GM12891 (cell line): Measurements from ENCODE around the gene CRCP.

ENCODE experiments used
- PAX5 ChIP-seq: IDR thresholded peaks from 2 replicates; pipeline ENCODE4 v1.6.1; 2011; ENCODE audit warnings: low read length, moderate library complexity, mild to moderate bottlenecking; ENCODE audit not compliant: insufficient read depth, severe bottlenecking
- POLR2A ChIP-seq: IDR thresholded peaks from 2 replicates; pipeline ENCODE4 v1.6.1; 2011; ENCODE audit warnings: low read depth, low read length, control low read depth
- POLR2AphosphoS5 ChIP-seq: IDR thresholded peaks from 2 replicates; pipeline ENCODE4 v1.6.1; 2011; ENCODE audit warnings: low read depth, low read length, control low read depth
- POU2F2 ChIP-seq: IDR thresholded peaks from 2 replicates; pipeline ENCODE4 v1.6.1; 2011; ENCODE audit warnings: low read depth, mild to moderate bottlenecking, control low read depth, low read length, moderate library complexity
- TAF1 ChIP-seq: IDR thresholded peaks from 2 replicates; pipeline ENCODE4 v1.6.1; 2011; ENCODE audit warnings: low read depth, low read length, control low read depth

DNA sequence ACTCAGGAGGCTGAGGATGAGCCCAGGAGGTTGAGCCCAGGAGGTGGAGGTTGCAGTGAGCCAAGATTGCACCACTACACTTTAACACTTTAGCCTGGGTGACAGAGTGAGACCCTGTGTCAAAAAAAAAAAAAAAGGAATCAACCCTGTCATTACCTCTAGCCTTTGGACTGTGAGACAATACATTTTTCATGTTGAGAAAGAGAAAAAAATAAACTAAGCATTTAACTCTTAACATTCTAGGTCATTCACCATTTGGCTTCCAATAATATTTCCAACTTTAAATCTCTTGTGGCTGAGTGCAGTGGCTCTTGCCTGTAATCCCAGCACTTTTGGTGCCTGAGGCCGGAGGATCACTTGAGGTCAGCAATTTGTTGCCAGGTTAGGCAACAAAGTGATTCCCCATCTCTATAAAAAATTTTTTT is 48.6 kb downstream of the CRCP start:
- TF ChIP-seq POLR2A (no peak), POLR2AphosphoS5 (no peak), PAX5 (no peak), POU2F2 (no peak), TAF1 (no peak)
